OCI-LY1 (cell line): ENCODE measurements around the gene COLEC12.

Source experiments
- H2AFZ ChIP-seq: fragments of 200-600 bp; sonication (generic), shearing (Covaris generic); 2 replicates; pipeline ENCODE4 v1.6.0; 2014; ENCODE audit warnings: antibody characterized with exemption, mild to moderate bottlenecking, low read length
- H3F3A ChIP-seq: fragments of 200-600 bp; sonication (generic), shearing (Covaris generic); 2 replicates; pipeline ENCODE4 v1.6.0; 2014; ENCODE audit warnings: mild to moderate bottlenecking, antibody characterized with exemption, low read length, moderate library complexity; ENCODE audit not compliant: insufficient read depth
- H3K27ac ChIP-seq: fragments of 200-600 bp; sonication (generic); 2 replicates; pipeline ENCODE4 v1.5.1; 2014; ENCODE audit warnings: low read length, mixed run types, mild to moderate bottlenecking, low read depth; ENCODE audit not compliant: poor library complexity, severe bottlenecking
- H3K27me3 ChIP-seq: fragments of 200-600 bp; sonication (generic); 2 replicates; pipeline ENCODE4 v1.6.0; 2014; ENCODE audit warnings: antibody characterized with exemption, mild to moderate bottlenecking, low read length, moderate library complexity; ENCODE audit not compliant: insufficient read depth
- H3K36me3 ChIP-seq: fragments of 200-600 bp; sonication (generic); 2 replicates; pipeline ENCODE4 v1.6.1; 2014; ENCODE audit warnings: mild to moderate bottlenecking, antibody characterized with exemption, low read length, moderate library complexity, mixed read lengths; ENCODE audit not compliant: insufficient read depth
- H3K4me1 ChIP-seq: fragments of 200-600 bp; sonication (generic); 2 replicates; pipeline ENCODE4 v1.5.1; 2014; ENCODE audit warnings: mild to moderate bottlenecking, low read length, moderate library complexity; ENCODE audit not compliant: insufficient read depth, severe bottlenecking
- H3K4me2 ChIP-seq: fragments of 200-600 bp; sonication (generic), shearing (Covaris generic); 2 replicates; pipeline ENCODE4 v1.6.1; 2014; ENCODE audit warnings: low read length
- H3K4me3 ChIP-seq: fragments of 200-600 bp; sonication (generic); 2 replicates; pipeline ENCODE4 v1.5.1; 2014; ENCODE audit warnings: low read length, low read depth, mild to moderate bottlenecking, mixed read lengths; ENCODE audit not compliant: poor library complexity, severe bottlenecking
- H3K79me2 ChIP-seq: fragments of 200-600 bp; shearing (Covaris generic); 2 replicates; pipeline ENCODE4 v1.6.1; 2016; ENCODE audit warnings: mixed run types, low read length, mixed read lengths; ENCODE audit not compliant: insufficient read depth
- H3K9ac ChIP-seq: fragments of 200-600 bp; sonication (generic), shearing (Covaris generic); 2 replicates; pipeline ENCODE4 v1.6.1; 2014; ENCODE audit warnings: mild to moderate bottlenecking, low read length, mixed read lengths
- H3K9me2 ChIP-seq: fragments of 200-600 bp; sonication (generic), shearing (Covaris generic); 2 replicates; pipeline ENCODE4 v1.6.1; 2014; ENCODE audit warnings: low read depth, mild to moderate bottlenecking, low read length, mixed read lengths
- H3K9me3 ChIP-seq: fragments of 200-600 bp; shearing (Covaris generic); 2 replicates; pipeline ENCODE4 v1.6.1; 2014; ENCODE audit warnings: low read length, mixed read lengths
- H4K20me1 ChIP-seq: fragments of 200-600 bp; sonication (generic), shearing (Covaris generic); 2 replicates; pipeline ENCODE4 v1.6.0; 2016; ENCODE audit warnings: mild to moderate bottlenecking, low read length; ENCODE audit not compliant: insufficient read depth
- EZH2 ChIP-seq: fragments of 200-600 bp; sonication (generic), shearing (Covaris generic); IDR thresholded peaks from 2 replicates; pipeline ENCODE4 v1.8.0; 2017; ENCODE audit warnings: borderline replicate concordance, mixed run types, mild to moderate bottlenecking, antibody characterized with exemption, low read length, moderate library complexity, mixed read lengths
- TF ChIP-seq, protein P1 (sequence below): fragments of 200-600 bp; sonication (generic), shearing (Covaris generic); IDR thresholded peaks from 2 replicates; pipeline ENCODE4 v1.5.1; 2017; ENCODE audit warnings: mild to moderate bottlenecking, antibody characterized with exemption, low read length, moderate library complexity, mixed read lengths

COLEC12 gene

GRCh38 chr18:336713-337112 lies 163.8 kb downstream of the COLEC12 start:
- H3K4me2 ChIP-seq = no peak overlapping the region
- no peak for TF ChIP-seq EZH2
- TF ChIP-seq, protein P1, sequence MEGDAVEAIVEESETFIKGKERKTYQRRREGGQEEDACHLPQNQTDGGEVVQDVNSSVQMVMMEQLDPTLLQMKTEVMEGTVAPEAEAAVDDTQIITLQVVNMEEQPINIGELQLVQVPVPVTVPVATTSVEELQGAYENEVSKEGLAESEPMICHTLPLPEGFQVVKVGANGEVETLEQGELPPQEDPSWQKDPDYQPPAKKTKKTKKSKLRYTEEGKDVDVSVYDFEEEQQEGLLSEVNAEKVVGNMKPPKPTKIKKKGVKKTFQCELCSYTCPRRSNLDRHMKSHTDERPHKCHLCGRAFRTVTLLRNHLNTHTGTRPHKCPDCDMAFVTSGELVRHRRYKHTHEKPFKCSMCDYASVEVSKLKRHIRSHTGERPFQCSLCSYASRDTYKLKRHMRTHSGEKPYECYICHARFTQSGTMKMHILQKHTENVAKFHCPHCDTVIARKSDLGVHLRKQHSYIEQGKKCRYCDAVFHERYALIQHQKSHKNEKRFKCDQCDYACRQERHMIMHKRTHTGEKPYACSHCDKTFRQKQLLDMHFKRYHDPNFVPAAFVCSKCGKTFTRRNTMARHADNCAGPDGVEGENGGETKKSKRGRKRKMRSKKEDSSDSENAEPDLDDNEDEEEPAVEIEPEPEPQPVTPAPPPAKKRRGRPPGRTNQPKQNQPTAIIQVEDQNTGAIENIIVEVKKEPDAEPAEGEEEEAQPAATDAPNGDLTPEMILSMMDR = no peak

DNA sequence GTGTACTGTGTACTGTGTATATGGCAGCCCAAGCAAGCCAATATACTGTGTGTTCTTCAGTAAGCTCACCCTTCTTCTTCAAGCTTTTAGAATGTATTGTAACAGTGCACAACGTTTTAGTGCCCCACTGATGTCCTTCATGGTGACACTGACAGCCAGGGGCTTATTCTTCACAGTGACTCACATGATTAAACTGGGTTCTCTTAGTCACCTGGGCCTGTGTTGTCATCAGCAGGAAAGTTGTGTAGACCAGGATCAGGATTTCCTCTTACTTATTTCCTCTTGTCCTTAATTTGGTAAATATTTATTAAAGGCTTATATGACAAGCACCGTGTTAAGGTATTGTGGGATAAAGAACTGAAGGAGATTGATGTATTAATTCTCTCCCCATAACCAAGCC lies 164.8 kb downstream of the COLEC12 start:
- H3K36me3 ChIP-seq = no peaks in the 10 kb centered on the region
- H3K27me3 ChIP-seq = no peaks in the 10 kb centered on the region
- no peak overlapping the region for H3K4me3 ChIP-seq
- no peaks in the 10 kb centered on the region for H4K20me1 ChIP-seq
- no peaks in the 10 kb centered on the region for H3K9me2 ChIP-seq
- H3K4me1 ChIP-seq = no peaks in the 10 kb centered on the region
- no peaks in the 10 kb centered on the region for H3K79me2 ChIP-seq
- H3K9ac ChIP-seq = no peak overlapping the region
- H2AFZ ChIP-seq = no peak overlapping the region
- H3F3A ChIP-seq = no peaks in the 10 kb centered on the region
- TF ChIP-seq EZH2 = no peak
- TF ChIP-seq, protein P1 = no peak
- no peaks in the 10 kb centered on the region for H3K9me3 ChIP-seq
- H3K27ac ChIP-seq = no peak overlapping the region
- H3K4me2 ChIP-seq = no peak overlapping the region

More at GRCh38 chr18:336713-337112, 163.8 kb downstream of the COLEC12 start:
- H3F3A ChIP-seq = no peaks in the 10 kb centered on the region
- H3K79me2 ChIP-seq = no peaks in the 10 kb centered on the region
- no peaks in the 10 kb centered on the region for H4K20me1 ChIP-seq
- no peak overlapping the region for H3K9ac ChIP-seq
- no peaks in the 10 kb centered on the region for H3K27me3 ChIP-seq
- H3K9me2 ChIP-seq = no peaks in the 10 kb centered on the region
- no peak overlapping the region for H3K4me3 ChIP-seq
- H3K4me1 ChIP-seq = no peaks in the 10 kb centered on the region
- H3K36me3 ChIP-seq = no peaks in the 10 kb centered on the region
- no peak overlapping the region for H2AFZ ChIP-seq
- no peak overlapping the region for H3K27ac ChIP-seq
- H3K9me3 ChIP-seq = no peaks in the 10 kb centered on the region

GRCh38 chr18:334575-335132 lies 165.8 kb downstream of the COLEC12 start:
- H3K4me1 ChIP-seq = no peaks in the 10 kb centered on the region
- no peak overlapping the region for H3K4me2 ChIP-seq

More at GRCh38 chr18:334575-335132, 165.8 kb downstream of the COLEC12 start:
- Histone ChIP-seq H3K9me2 (no peaks in the 10 kb centered on the region), H2AFZ (no peak overlapping the region), H3K36me3 (no peaks in the 10 kb centered on the region), H3K9me3 (no peaks in the 10 kb centered on the region), H3K27me3 (no peaks in the 10 kb centered on the region), H3F3A (no peaks in the 10 kb centered on the region), H3K27ac (no peak overlapping the region), H3K9ac (no peak overlapping the region), H3K4me3 (no peak overlapping the region), H4K20me1 (no peaks in the 10 kb centered on the region), H3K79me2 (no peaks in the 10 kb centered on the region)
- TF ChIP-seq, protein P1 = no peak
- TF ChIP-seq EZH2 = no peak
